Upper lobe of left lung (tissue), 4 donors: ENCODE data around the gene BIN2.

ENCODE experiments used
- POLR2A ChIP-seq, 4 donors: fragments of 450-650 bp; IDR thresholded peaks; one replicate each; pipeline ENCODE4 v1.5.1; 2016 to 2017; ENCODE audit warnings: antibody characterized with exemption in 4 of 4, mild to moderate bottlenecking in 2 of 4
- TF ChIP-seq, protein P1 (sequence below), 6 experiments: fragments of 450-650 bp in 4 of 6; fragments of 200-600 bp in 2 of 6; sonication (generic) in 2 of 6; IDR thresholded peaks; one replicate each; pipeline ENCODE4 v1.5.1; 2016 to 2019; ENCODE audit warnings: antibody characterized with exemption in 6 of 6

DNA sequence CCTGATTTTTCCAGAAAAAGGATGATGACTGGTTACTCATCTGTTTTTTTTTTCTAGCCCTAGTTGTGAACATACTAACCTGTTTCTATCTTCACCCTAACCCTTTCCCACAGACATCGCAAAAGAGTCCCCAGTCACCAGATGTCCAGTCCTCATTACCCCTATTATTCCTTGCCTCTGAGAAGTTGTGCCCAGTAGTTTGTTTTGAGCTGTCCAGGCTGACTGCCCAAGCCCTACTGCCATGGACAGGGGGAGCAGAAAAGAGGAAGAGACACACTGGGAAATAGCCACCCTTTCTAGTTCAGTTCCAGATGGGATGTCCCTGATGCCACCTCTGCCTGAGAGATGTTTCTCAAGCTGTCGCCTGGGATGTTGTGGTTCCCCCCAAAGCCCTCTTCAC is 36.3 kb upstream of the BIN2 start:
- no peak for TF ChIP-seq POLR2A (IDR thresholded peaks at IDR 0.05)
- TF ChIP-seq, protein P1, sequence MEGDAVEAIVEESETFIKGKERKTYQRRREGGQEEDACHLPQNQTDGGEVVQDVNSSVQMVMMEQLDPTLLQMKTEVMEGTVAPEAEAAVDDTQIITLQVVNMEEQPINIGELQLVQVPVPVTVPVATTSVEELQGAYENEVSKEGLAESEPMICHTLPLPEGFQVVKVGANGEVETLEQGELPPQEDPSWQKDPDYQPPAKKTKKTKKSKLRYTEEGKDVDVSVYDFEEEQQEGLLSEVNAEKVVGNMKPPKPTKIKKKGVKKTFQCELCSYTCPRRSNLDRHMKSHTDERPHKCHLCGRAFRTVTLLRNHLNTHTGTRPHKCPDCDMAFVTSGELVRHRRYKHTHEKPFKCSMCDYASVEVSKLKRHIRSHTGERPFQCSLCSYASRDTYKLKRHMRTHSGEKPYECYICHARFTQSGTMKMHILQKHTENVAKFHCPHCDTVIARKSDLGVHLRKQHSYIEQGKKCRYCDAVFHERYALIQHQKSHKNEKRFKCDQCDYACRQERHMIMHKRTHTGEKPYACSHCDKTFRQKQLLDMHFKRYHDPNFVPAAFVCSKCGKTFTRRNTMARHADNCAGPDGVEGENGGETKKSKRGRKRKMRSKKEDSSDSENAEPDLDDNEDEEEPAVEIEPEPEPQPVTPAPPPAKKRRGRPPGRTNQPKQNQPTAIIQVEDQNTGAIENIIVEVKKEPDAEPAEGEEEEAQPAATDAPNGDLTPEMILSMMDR (IDR thresholded peaks at IDR 0.05) = no peak
